Suprapubic skin (tissue), 4 donors: Measurements from ENCODE around the gene PFDN6. TPM values are rescaled to one million over a fixed set of nuclear protein-coding genes. Genes with fewer than 3 reads are reported as not detected.

Experiments
- DNase-seq, 2 donors: peaks; one replicate each; pipeline ENCODE4 v3.0.0-alpha.2; 2019; ENCODE audit warnings: low spot score in 2 of 2
- H3K27ac ChIP-seq: fragments of 200-600 bp; sonication (generic); one replicate; pipeline ENCODE4 v1.5.1; 2019
- H3K27me3 ChIP-seq: fragments of 200-600 bp; sonication (generic); one replicate; pipeline ENCODE4 v1.5.1; 2019
- H3K36me3 ChIP-seq: fragments of 200-600 bp; sonication (generic); one replicate; pipeline ENCODE4 v1.5.1; 2019
- H3K4me1 ChIP-seq: fragments of 200-600 bp; sonication (generic); one replicate; pipeline ENCODE4 v1.5.1; 2019
- H3K4me3 ChIP-seq: fragments of 200-600 bp; sonication (generic); one replicate; pipeline ENCODE4 v1.5.1; 2019; ENCODE audit warnings: mild to moderate bottlenecking
- H3K9me3 ChIP-seq: fragments of 200-600 bp; sonication (generic); one replicate; pipeline ENCODE4 v1.5.1; 2019
- EP300 ChIP-seq: sonication (generic); formaldehyde crosslinking; IDR thresholded peaks from one replicate; pipeline ENCODE4 v1.6.1; 2017; ENCODE audit warnings: antibody characterized with exemption
- POLR2A ChIP-seq, 2 donors: fragments of 450-650 bp; IDR thresholded peaks; one replicate each; pipeline ENCODE4 v1.6.1; 2017; ENCODE audit warnings: antibody characterized with exemption in 2 of 2, mild to moderate bottlenecking in 2 of 2, moderate library complexity in 2 of 2
- POLR2AphosphoS5 ChIP-seq, 3 donors: sonication (generic); formaldehyde crosslinking; IDR thresholded peaks; one replicate each; pipeline ENCODE4 v1.6.1; 2017; ENCODE audit warnings: antibody characterized with exemption in 3 of 3
- WGBS: methylation state at CpG from one replicate; pipeline ENCODE4 v1.1.5; 2018; 5-methylcytosine and 5-hydroxymethylcytosine counted together
- total RNA-seq, 4 donors: library from RNA; depleted of rRNA; stranded (reverse); fragments of >200 nt; gene quantifications; one replicate each; pipeline ENCODE4 v1.1.0, GENCODE V29; 2016
- TF ChIP-seq, protein P1 (sequence below), 2 donors: fragments of 200-600 bp in 1 of 2; fragments of 450-650 bp in 1 of 2; sonication (generic) in 1 of 2; IDR thresholded peaks; one replicate each; pipeline ENCODE4 v1.5.1; 2016 to 2019; ENCODE audit warnings: antibody characterized with exemption in 2 of 2, mild to moderate bottlenecking in 1 of 2, moderate library complexity in 1 of 2

The PFDN6 gene
- total RNA-seq, 4 donors from 2014 or later, result 20.5 to 31.5 (median 22.3) TPM

DNA sequence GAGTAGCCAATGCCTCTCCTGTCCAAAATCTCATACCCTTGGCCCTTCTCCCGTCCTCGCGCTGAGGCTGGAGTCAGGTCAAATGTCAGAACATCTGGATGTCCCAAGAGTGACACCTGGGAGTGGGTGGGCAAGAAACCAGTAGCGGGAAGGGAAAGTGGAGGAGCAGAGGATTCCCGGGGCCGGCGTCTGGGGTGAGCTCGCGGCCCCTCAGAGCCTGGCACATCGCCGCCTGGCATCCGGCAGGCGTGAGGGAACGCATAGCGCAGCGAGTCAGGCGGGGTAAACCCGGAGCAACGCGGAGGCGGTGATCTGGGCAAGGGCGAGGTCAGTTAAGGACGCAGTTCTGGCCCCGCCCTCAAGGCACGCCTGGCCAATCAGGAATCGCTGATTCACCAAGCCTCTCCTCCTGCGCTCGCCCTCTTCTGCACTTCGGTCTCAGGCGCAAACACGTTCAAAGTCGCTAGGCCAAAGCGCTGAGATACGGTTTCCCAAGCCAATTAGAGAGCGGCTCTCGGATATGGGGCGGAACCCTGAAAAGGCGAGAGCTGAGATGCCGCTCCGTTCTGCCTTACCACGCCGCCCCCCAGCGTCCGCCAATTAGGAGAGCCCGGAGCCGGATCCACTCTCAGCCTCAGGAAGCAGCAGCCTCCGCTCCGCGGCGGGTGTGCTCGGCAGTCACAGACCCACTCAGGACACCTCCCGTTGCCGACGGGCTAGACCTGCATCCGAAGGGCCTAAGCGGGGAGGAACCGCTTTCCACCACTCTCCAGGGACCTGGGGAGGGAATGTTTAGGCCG lies 40.3 kb upstream of the PFDN6 start:
- H3K36me3 ChIP-seq, result peaks cover 17% of the 10 kb centered on the region

DNA sequence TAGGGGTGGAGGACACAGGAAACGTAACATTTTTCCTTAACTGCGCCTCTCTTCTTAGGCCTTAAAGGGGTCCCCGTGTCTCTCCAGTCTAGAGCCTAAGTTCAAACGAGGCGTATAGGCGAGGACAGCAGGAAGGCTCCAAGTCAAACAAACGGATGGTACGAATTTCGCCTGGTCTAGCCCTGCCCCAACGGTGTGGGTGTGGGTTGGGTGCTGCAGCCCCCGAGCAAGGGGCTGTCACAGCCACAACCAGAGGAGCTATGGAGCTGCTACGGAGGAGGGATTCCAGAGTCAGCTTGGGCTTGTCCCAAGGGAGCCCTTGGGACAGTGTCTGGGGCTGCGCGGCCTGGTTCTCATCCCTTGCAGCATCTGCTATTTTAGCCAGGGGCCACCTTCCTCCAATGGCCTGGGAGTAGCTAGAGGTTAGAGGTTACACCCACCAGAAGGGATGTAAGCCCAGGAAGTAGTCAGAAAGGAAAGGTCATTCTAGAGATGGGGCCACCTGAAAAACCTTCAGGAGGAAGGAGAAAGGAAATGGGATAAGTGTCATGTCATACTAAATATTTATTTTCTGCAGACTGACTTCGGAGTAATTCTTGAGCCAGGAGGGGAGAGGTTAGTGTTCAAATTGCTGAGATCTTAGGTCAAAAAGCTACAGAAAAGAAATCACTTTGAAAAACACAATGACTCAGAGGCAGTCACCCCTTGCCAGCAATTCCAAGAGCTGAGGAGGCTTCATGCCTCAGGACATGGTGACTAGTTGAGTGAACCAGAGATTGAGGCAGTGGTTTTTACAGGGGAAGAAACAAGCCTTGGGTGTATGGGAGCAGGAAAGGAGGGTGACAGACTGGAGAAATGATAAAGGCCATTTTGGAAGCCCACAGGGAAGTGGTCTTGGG lies 39.4 kb upstream of the PFDN6 start:
- Histone ChIP-seq H3K9me3 (no peaks in the 10 kb centered on the region), H3K27ac (peak overlapping the region; percentile 96), H3K4me3 (peak overlapping the region; percentile 71), H3K4me1 (peaks cover 34% of the 10 kb centered on the region), H3K36me3 (peaks cover 18% of the 10 kb centered on the region), H3K27me3 (no peaks in the 10 kb centered on the region)
- TF ChIP-seq, protein P1, sequence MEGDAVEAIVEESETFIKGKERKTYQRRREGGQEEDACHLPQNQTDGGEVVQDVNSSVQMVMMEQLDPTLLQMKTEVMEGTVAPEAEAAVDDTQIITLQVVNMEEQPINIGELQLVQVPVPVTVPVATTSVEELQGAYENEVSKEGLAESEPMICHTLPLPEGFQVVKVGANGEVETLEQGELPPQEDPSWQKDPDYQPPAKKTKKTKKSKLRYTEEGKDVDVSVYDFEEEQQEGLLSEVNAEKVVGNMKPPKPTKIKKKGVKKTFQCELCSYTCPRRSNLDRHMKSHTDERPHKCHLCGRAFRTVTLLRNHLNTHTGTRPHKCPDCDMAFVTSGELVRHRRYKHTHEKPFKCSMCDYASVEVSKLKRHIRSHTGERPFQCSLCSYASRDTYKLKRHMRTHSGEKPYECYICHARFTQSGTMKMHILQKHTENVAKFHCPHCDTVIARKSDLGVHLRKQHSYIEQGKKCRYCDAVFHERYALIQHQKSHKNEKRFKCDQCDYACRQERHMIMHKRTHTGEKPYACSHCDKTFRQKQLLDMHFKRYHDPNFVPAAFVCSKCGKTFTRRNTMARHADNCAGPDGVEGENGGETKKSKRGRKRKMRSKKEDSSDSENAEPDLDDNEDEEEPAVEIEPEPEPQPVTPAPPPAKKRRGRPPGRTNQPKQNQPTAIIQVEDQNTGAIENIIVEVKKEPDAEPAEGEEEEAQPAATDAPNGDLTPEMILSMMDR (IDR thresholded peaks at IDR 0.05), result no peak
- no peak for TF ChIP-seq POLR2A (IDR thresholded peaks at IDR 0.05)
- no peak for TF ChIP-seq EP300
- TF ChIP-seq POLR2AphosphoS5 (IDR thresholded peaks at IDR 0.05), result no peak
- peak in 1 of 2 donors; percentile 61 for DNase-seq
- 15% methylated on average over 14 of the region's 15 CpGs for WGBS

More for the DNA sequence above, 40.3 kb upstream of the PFDN6 start:
- peaks cover 34% of the 10 kb centered on the region for H3K4me1 ChIP-seq
- peak overlapping the region; percentile 71 for H3K4me3 ChIP-seq
- WGBS, result 0% methylated on average over 27 of the region's 58 CpGs
- H3K27ac ChIP-seq, result peak overlapping the region; percentile 96
- DNase-seq, result peak; percentile 98 to 99
- TF ChIP-seq POLR2A (IDR thresholded peaks at IDR 0.05) (peak in 1 of 2 donors; percentile 68), POLR2AphosphoS5 (IDR thresholded peaks at IDR 0.05) (peak in 1 of 3 donors; percentile 72), EP300 (no peak)
- TF ChIP-seq, protein P1 (IDR thresholded peaks at IDR 0.05), result peak in 1 of 2 donors; percentile 9
- H3K27me3 ChIP-seq, result no peaks in the 10 kb centered on the region
- no peaks in the 10 kb centered on the region for H3K9me3 ChIP-seq

DNA sequence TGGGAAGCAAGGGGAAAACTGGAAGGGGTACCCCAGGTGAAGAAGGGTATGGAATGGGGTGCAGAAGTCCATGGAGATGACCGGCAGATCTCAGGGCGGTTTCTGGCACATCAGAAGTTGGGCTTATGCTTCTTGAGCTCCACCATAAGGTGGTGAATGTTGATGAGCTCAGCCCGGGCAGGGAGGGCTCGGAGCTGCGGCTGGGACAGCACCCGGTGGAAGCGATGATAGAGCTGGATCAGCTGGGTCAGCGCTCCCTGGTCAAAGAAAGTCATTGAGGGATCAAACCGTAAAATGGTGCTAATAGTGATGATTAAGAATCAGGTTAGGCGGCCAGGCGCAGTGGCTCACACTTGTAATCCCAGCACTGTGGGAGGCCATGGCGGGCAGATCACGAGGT lies 38.7 kb upstream of the PFDN6 start:
- TF ChIP-seq, protein P1 (IDR thresholded peaks at IDR 0.05), result no peak
- no peak for TF ChIP-seq POLR2AphosphoS5 (IDR thresholded peaks at IDR 0.05)
- no peak for TF ChIP-seq POLR2A (IDR thresholded peaks at IDR 0.05)
- peaks cover 34% of the 10 kb centered on the region for H3K4me1 ChIP-seq
- H3K27ac ChIP-seq, result no peak overlapping the region
- 95% methylated on average over 13 of the region's 13 CpGs for WGBS
- no peaks in the 10 kb centered on the region for H3K9me3 ChIP-seq
- peaks cover 20% of the 10 kb centered on the region for H3K36me3 ChIP-seq
- H3K4me3 ChIP-seq, result no peak overlapping the region
- DNase-seq, result peak in 1 of 2 donors; percentile 54
- H3K27me3 ChIP-seq, result no peaks in the 10 kb centered on the region

DNA sequence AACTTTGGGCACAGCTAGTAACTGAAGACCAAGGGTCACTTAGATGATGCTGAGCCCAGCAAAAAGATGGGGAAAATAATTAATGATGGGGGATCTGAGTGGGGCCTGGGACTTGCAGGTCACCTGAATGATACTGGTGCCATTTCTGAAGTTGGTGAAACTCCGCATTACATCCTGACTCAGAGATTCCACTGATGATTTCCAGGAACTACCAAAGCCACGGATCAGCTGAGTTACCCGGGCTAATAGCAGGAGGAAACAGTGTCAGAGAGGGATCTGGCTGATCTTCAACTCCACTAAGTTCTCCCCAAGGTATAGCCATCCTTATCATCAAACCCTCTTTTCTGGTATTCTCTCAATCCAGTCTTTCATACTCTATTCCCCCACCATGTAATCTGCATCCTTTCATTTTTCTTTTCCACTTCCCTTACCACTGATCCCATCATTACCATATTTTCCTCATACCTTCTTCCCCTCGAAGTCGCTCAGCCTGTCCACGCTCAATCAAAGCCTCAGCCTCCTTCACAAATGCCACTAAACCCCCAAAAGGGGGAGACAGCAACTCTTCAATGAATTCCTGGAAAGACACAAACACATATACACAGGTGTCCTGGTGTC lies 37.9 kb upstream of the PFDN6 start:
- H3K4me3 ChIP-seq, result no peak overlapping the region
- H3K4me1 ChIP-seq, result peaks cover 34% of the 10 kb centered on the region
- TF ChIP-seq, protein P1 (IDR thresholded peaks at IDR 0.05), result no peak
- TF ChIP-seq POLR2AphosphoS5 (IDR thresholded peaks at IDR 0.05) (no peak), POLR2A (IDR thresholded peaks at IDR 0.05) (no peak), EP300 (no peak)
- 84% methylated on average over 6 of the region's 6 CpGs for WGBS
- no peaks in the 10 kb centered on the region for H3K9me3 ChIP-seq
- H3K27ac ChIP-seq, result no peak overlapping the region
- H3K36me3 ChIP-seq, result peaks cover 20% of the 10 kb centered on the region
- no peaks in the 10 kb centered on the region for H3K27me3 ChIP-seq
- peak in 1 of 2 donors; percentile 8 for DNase-seq
